GM18505 (cell line): ENCODE results near the gene TMPO.
"Not testable (repeated sequence)": the region's sequence is repeated elsewhere in the genome, so short reads cannot be mapped to it uniquely, and the experiment has no call there.

ENCODE experiments used
- ATAC-seq: cut with Tn5 transposase; IDR thresholded peaks from one replicate; pipeline ENCODE4 v1.9.1; 2021; ENCODE audit not compliant: unreplicated experiment
- POLR2A ChIP-seq: IDR thresholded peaks from 4 replicates; pipeline ENCODE4 v1.6.1; 2011; ENCODE audit warnings: borderline replicate concordance; ENCODE audit not compliant: insufficient read depth, insufficient read length; ENCODE audit errors: extremely low read depth

TMPO gene

DNA sequence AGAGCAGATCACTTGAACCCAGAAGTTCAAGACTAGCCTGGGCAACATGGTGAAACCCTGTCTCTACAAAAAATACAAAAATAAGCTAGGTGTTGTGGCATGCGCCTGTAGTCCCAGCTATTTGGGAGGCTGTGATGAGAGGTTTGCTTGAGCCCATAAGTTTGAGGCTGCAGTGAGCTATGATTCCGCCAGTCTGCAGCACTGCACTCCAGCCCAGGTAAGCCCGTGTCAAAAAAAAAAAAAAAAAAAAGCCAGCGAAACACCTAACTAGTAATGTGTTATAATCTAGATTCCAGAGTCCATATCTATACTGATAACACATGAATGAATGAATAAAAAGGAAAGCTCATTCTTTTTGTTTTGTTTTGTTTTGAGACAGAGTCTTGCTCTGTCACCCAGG lies 59.6 kb downstream of the TMPO start:
- TF ChIP-seq POLR2A, result no peak
- ATAC-seq, result no peak

DNA sequence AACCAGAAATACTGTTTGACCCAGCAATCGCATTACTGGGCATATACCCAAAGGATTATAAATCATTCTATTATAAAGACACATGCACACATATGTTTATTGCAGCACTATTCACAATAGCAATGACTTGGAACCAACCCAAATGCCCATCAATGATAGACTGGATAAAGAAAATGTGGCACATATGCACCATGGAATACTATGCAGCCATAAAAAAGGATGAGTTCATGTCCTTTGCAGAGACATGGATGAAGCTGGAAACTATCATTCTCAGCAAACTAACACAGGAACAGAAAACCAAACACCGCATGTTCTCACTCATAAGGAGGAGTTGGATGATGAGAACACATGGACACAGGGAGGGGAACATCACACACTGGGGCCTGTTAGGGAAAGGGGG lies 61.4 kb downstream of the TMPO start:
- ATAC-seq, result not testable (repeated sequence)

DNA sequence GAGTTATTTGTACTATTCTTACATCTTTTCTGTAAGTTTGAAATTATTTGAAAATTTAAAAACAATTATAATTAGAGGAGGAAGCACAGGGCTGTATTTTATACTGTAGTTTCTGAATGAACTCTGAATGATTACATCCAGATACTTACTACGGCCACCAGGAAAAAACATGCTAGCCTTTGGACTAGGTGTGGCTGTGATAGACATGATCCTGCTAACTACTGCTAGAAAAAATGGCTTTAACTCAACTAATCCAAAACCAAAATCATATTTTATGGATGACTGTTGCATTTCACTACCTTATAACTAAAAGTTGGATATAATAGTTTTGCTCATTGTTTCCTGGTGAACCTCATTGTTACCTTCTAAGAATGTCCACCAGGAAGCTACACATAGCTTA lies 63.0 kb downstream of the TMPO start:
- no peak for ATAC-seq
- no peak for TF ChIP-seq POLR2A

GRCh38 chr12:98578821-98579220 lies 63.4 kb downstream of the TMPO start:
- ATAC-seq, result no peak
- no peak for TF ChIP-seq POLR2A

GRCh38 chr12:98579347-98579746 lies 64.0 kb downstream of the TMPO start:
- ATAC-seq, result no peak
- no peak for TF ChIP-seq POLR2A

- ATAC-seq, result no peak
- no peak for TF ChIP-seq POLR2A
Measured at GRCh38 chr12:98579835-98580234, 64.4 kb downstream of the TMPO start.

- no peak for ATAC-seq
Measured at GRCh38 chr12:98580695-98581094, 65.3 kb downstream of the TMPO start.

DNA sequence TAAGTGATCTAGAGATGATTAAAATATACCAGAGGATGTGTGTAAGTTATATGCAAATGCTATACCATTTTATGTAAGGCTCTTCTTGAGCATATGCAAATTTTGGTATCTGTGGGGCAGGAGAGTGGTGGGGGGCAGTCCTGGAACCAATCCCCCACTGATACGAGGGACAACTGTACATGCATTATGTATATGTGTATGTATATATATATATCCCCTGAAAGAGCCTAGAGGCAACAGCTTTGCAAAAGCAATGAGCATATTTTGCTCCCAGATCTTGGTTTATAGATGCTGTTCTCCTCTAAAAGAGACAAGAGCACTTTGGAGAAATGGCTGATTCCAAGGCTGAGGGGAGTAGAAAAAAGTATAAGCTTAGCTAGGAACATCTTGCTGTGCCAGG lies 65.7 kb downstream of the TMPO start:
- no peak for TF ChIP-seq POLR2A

More at GRCh38 chr12:98580695-98581094, 65.3 kb downstream of the TMPO start:
- TF ChIP-seq POLR2A, result no peak

DNA sequence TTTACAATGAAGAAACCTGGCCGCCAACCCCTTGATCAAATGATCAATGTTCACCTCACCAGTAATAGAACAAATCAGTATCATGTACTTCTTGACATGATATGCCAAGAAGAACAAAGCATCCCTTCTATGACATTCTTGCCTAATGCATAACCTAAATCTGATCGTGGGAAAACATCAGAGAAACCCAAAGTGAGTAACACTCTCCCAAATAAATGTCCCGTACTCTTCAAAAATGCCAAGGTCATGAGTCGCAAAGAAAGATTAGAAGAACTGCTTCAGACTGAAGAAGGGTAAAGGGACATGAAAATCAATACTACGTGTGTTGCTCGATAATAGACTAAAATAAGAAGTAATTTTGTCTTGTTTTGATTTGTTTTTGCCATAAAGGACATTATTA lies 66.7 kb downstream of the TMPO start:
- no peak for TF ChIP-seq POLR2A
- ATAC-seq, result no peak

More for the DNA sequence above, 65.7 kb downstream of the TMPO start:
- ATAC-seq, result no peak

- no peak for ATAC-seq
- no peak for TF ChIP-seq POLR2A
Measured at GRCh38 chr12:98587084-98587483, 71.7 kb downstream of the TMPO start.

DNA sequence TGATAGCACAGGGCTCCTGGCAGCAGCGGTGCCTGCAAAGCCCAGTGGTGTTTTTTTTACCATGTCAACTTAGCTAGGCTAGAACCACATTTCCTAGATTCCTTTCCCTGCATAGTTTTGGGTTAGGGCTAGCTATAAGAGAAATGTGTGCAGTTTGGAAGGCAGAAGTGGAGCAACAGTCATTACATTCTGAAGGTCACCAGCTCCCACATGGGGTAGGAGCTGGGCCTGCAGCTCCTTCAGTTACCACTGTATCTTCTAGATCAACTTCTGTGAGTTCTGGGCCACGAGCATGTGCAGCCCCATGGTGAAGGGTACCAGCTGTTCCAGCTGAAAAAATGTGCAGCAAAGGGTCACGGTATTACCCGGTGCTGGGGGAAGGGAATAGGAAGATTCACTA lies 75.8 kb downstream of the TMPO start:
- ATAC-seq, result no peak
- TF ChIP-seq POLR2A, result no peak

DNA sequence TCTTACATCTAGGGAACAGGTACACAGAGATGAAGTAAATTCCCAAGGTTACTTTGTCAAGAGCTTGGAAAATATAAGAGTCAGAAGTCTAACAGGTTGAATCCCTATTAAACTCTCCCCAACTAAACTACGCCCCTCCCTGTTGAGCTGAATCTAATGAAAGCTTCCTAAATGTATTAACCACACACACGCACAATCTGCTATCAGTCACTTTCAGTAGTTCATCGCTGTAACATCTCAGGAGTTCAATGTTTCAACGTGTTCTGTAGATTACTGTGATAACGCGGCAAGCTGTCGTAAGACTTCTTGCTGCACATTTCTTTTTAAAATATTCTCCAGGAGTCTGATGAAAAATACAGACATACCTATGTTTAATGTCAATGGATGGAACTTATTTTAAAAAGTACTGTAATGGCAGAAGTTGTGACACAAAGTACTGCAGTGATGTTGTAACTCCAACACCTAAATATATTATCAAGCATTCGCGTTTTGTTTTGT lies 77.5 kb downstream of the TMPO start:
- ATAC-seq, result no peak
- no peak for TF ChIP-seq POLR2A

- ATAC-seq, result peak; percentile 98
- peak; percentile 99 for TF ChIP-seq POLR2A
Measured at GRCh38 chr12:98593351-98594049, 78.1 kb downstream of the TMPO start, which contains the start of gene SLC25A3. TSS of gene SLC25A3 (plus strand) at chr12:98593686. CDS start at chr12:98593979, 293 bp downstream.

- no peak for ATAC-seq
- TF ChIP-seq POLR2A, result no peak
Measured at GRCh38 chr12:98594050-98594835, 78.9 kb downstream of the TMPO start.

GRCh38 chr12:98595243-98595988 lies 80.0 kb downstream of the TMPO start:
- ATAC-seq, result no peak
- peak; percentile 30 for TF ChIP-seq POLR2A

- ATAC-seq, result not testable (repeated sequence)
Measured at GRCh38 chr12:98597313-98597712, 81.9 kb downstream of the TMPO start.
